Measurements from ENCODE around the gene SLAMF7. TPM values are rescaled to one million over a fixed set of nuclear protein-coding genes. Genes with fewer than 3 reads are reported as not detected.
A peak's percentile ranks its signal among the peaks of the same experiment; 100 is the strongest.

SLAMF7 gene
- total and polyA plus RNA-seq, 10 of the 15 experiments (the other 5 are each of a cell fraction or from before 2014, with no cell fraction given) = 66.6 to 284 (median 108) TPM

GRCh38 chr1:160745551-160745950 lies 6.5 kb downstream of the SLAMF7 start:
- FAIRE-seq (no peak), ATAC-seq (no peak), DNase-seq (ENCODE audit: low read depth, low spot score) (no peak)
- in situ Hi-C loops (cut with MboI) = no loop called here
- peak overlapping the region; percentile 36 for H3K9ac ChIP-seq (ENCODE audit: control insufficient read depth, insufficient read depth, low read length)
- 86% methylated on average over 1 of the region's 1 CpG for WGBS (ENCODE audit: insufficient coverage, insufficient replicate concordance, low lambda C conversion rate, missing lambda C conversion rate)
- ChIA-PET POLR2A (interaction anchor here (1.3 to 8.3 kb wide), 8 partner anchors 12 to 34 kb away, joined by 6 to 65 read pairs (median 10); partner anchors contain the start of gene CD48), SMC1A (ENCODE audit: uncharacterized antibody, unreplicated experiment) (interaction anchor here (0.7 to 15.1 kb wide), 16 partner anchors 8 to 244 kb away, joined by 3 to 447 read pairs (median 6); partner anchors contain the start of gene CD48), RAD21 (ENCODE audit: unreplicated experiment) (interaction anchor here (1.3 to 8.3 kb wide), 15 partner anchors 9 to 208 kb away, joined by 3 to 151 read pairs (median 10); partner anchors contain the start of genes CD48 and LY9), CTCF (interaction anchor here (1.0 to 13.0 kb wide), 15 partner anchors 9 to 209 kb away, joined by 3 to 234 read pairs (median 8); partner anchors contain the start of genes CD48, ITLN2 and LY9)
- H3K27me3 ChIP-seq (replicated peaks in 1 of 2; ENCODE audit: control insufficient read depth in 2 of 2, insufficient read depth in 2 of 2, low read length in 1 of 2) = no peaks in the 10 kb centered on the region
- peaks cover 85% of the 10 kb centered on the region for H3K79me2 ChIP-seq (ENCODE audit: control insufficient read depth, insufficient read depth, low read length)
- peak overlapping the region; percentile 95 for H3K4me2 ChIP-seq (ENCODE audit: control insufficient read depth, insufficient read depth)
- H2AFZ ChIP-seq (ENCODE audit: control insufficient read depth, low read depth, low read length) = no peak overlapping the region
- no peaks in the 10 kb centered on the region for H3K9me3 ChIP-seq (replicated peaks; ENCODE audit: control insufficient read depth, insufficient read depth, low read length)
- intact Hi-C loops (cut with micrococcal nuclease; ENCODE audit: unreplicated experiment) = no loop called here
- peaks cover 15 to 23% of the 10 kb centered on the region in 2 experiments for H3K36me3 ChIP-seq (ENCODE audit: control insufficient read depth in 2 of 2, insufficient read depth in 2 of 2, low read length in 1 of 2)
- no peaks in the 10 kb centered on the region for H4K20me1 ChIP-seq (ENCODE audit: control insufficient read depth, insufficient read depth)
- H3K4me3 ChIP-seq = peak overlapping the region; percentile 99
- TF ChIP-seq, protein P1, sequence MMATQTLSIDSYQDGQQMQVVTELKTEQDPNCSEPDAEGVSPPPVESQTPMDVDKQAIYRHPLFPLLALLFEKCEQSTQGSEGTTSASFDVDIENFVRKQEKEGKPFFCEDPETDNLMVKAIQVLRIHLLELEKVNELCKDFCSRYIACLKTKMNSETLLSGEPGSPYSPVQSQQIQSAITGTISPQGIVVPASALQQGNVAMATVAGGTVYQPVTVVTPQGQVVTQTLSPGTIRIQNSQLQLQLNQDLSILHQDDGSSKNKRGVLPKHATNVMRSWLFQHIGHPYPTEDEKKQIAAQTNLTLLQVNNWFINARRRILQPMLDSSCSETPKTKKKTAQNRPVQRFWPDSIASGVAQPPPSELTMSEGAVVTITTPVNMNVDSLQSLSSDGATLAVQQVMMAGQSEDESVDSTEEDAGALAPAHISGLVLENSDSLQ (IDR thresholded peaks at IDR 0.05) = no peak
- TF ChIP-seq PML (IDR thresholded peaks at IDR 0.05; ENCODE audit: low read length) (no peak), POLR2AphosphoS2 (IDR thresholded peaks at IDR 0.05; ENCODE audit: low read depth, low read length) (peak; percentile 66; the same call in 1 of the 2 replicates)
- peak overlapping the region; percentile 78 for H3K27ac ChIP-seq (ENCODE audit: control insufficient read depth, insufficient read depth)
- peaks cover 58% of the 10 kb centered on the region for H3K4me1 ChIP-seq (ENCODE audit: control insufficient read depth, insufficient read depth, low read length)
- BruUV-seq (replicated peaks) = no TSS peak

All from GM12878 (cell line).